GM18505 (cell line): ENCODE measurements around the gene MYO18B.

Source experiments
- ATAC-seq: cut with Tn5 transposase; IDR thresholded peaks from one replicate; pipeline ENCODE4 v1.9.1; 2021; ENCODE audit not compliant: unreplicated experiment
- POLR2A ChIP-seq: IDR thresholded peaks from 4 replicates; pipeline ENCODE4 v1.6.1; 2011; ENCODE audit warnings: borderline replicate concordance; ENCODE audit not compliant: insufficient read depth, insufficient read length; ENCODE audit errors: extremely low read depth

The MYO18B gene

DNA sequence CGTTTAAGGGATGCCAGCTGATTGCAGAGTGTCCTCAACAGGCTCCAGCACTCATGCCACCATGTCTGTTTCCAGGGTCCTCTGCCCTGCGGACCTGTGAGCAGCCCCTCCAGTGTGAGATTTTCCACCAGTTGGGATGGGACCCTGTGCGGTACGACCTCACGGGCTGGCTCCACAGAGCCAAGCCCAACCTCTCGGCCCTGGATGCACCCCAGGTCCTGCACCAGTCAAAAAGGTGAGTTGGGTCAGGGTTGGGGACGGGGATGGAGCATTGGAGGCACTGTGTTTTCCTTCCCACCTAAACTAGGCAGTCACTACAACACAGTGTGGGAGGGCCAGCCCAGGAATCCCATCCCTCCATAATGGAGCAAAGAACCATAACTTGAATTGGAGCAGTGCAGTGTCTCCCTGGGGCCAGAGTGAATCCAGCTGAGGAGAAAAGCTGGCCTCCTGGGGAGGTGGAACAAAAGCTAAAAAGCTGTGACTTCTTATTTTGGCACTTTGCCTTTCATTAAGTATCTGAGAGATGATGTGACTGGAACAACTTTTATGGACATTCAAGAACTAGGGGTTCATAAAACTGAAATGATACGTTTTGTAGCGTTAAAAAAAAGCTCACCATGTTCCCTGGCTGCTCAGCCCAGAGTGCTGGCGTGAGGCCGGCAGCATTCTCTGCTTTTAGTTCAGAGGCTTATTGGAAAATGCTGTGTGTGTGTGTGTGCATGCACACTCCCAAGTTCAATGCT lies 101.8 kb downstream of the MYO18B start:
- TF ChIP-seq POLR2A = no peak
- no peak for ATAC-seq

DNA sequence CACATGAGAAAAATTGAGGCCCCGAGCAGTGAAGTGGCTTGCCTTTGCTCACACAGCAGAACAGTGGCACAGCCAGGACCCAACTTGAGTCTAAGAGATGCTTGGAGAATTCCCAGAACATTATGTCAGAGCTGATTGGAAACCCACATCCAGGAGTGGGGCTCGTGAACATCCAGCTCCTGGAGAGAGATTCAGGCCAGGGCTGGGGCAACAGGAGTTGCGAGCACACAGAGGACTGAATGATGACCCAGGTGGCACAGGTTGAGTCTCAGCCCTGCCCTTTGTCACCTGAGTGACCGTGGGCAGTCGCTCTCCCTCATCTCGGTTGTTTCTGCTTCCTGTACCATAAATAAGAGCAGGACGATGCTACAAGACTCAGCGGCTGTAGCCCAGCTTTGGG lies 102.6 kb downstream of the MYO18B start:
- TF ChIP-seq POLR2A = no peak
- no peak for ATAC-seq

DNA sequence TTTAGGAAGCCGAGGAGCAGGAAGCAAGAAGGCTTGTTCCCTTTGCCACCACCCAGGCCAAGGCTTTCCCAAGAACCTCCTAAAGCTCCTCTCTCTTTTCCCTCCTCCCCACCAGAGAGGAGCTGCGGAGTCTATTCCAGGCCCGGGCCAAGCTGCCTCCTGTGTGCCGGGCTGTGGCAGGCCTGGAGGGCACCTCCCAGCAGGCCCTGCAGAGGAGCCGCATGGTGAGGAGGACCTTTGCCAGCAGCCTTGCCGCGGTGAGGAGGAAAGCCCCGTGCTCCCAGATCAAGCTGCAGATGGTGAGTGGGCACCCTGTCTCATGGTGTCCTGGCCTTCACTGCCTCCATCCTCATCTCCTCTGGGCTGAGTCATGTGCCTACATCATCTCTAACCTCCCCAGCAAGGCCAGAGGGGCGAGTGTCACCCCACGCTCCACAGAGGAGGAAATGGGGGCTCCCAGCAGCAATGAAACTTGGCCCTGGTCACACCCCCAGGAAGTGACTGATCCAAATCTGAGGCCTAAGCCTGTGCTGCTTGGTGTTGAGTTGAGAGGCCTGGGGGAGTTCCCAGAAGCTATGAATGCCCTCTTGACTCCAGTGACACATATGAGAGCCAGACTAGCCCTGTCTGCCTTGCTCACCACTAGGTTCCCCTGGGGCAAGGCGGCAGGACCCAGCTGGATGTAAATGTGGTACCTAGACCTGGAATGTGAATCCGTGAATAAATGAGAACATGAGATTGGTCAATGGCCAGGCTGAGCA lies 104.2 kb downstream of the MYO18B start:
- ATAC-seq = no peak
- no peak for TF ChIP-seq POLR2A

DNA sequence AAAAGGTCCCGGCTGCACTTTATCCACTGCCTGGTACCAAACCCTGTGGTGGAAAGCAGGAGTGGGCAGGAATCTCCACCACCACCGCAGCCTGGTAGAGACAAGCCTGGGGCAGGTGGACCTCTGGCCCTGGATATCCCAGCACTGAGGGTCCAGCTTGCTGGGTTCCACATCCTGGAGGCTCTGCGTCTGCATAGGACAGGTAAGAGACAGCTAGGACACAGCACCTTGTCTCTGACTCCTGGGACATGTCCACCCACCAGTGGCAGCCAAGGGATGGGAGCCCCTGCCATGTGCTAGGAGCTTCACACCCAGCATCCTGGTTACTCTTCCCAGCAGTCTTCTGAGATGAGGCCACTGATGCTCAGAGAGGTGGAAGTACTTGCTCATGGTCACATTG lies 105.5 kb downstream of the MYO18B start:
- TF ChIP-seq POLR2A = no peak
- ATAC-seq = no peak

DNA sequence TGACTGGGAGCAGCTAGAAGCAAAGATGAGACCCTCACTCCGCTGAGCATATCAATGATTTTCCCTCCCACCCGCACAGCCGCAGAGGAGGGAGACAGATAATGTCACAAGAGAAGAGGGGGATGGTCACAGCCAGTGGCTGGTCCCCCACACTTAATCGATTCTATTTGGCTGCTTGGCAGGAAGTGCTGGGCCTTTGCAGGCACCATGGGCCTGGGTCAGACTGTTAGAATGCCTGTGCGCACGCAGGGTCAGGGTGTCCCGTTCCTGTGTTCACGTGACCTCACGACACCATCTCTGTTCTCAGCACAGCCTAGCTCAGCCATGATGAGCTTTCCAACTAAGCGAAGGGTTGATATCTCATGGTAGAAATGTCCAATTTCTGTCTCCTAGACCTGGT lies 107.0 kb downstream of the MYO18B start:
- no peak for ATAC-seq
- no peak for TF ChIP-seq POLR2A

DNA sequence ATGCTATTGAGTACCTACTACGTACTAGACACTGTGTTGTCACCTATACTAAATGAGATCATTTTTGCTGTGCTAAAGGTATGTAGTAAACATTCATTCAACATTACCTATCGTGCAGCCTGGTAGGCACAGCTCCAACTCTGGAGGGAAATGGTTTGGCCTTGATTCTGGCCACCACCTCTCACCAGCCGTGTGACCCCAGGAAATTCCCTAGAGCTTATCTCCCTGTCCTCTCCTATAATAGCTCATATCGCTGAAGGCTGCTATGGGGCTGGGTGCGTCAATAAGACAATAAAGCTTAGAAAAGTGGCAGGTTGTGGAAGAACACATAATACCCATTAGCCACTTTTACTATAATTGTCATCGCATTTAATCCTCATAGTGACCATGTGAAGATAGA lies 107.5 kb downstream of the MYO18B start:
- ATAC-seq = no peak
- TF ChIP-seq POLR2A = no peak

DNA sequence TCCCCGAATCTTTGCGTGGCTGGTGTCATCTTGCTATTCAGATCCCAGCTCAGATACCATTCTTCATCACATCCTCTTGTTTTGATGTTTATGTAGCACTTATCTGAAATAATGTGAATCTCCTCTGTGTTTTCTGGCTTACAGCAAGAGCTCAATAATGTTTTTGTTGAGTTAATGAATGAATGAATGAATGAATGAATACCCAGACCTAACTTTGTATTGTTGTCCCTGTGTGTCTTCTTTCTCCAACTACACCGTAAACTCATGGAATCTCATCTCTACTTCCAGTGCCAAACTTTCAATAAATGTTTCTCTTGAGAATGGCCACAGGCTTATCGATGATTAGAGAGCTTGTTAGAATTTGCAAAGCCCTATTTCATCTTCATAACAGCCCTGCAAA lies 110.2 kb downstream of the MYO18B start:
- TF ChIP-seq POLR2A = no peak
- no peak for ATAC-seq

DNA sequence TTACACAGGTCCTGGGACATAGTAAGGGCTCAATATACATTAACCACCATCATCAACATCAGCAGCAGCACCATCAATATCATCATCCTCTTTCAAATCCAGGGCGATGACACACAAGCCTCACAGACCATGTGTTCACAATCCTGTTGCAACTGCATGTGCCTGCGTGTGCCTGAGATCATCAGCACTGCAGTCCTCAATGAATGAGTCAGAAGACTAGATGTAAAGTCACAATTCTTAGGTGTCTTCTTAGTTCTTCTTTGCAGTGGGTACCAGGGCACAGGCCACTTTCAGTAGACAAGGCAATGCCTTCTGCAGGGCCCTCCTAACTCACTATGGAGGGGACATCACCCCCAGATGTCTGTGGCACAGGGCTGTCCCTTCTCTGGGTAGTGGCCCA lies 111.1 kb downstream of the MYO18B start:
- no peak for ATAC-seq
- no peak for TF ChIP-seq POLR2A

DNA sequence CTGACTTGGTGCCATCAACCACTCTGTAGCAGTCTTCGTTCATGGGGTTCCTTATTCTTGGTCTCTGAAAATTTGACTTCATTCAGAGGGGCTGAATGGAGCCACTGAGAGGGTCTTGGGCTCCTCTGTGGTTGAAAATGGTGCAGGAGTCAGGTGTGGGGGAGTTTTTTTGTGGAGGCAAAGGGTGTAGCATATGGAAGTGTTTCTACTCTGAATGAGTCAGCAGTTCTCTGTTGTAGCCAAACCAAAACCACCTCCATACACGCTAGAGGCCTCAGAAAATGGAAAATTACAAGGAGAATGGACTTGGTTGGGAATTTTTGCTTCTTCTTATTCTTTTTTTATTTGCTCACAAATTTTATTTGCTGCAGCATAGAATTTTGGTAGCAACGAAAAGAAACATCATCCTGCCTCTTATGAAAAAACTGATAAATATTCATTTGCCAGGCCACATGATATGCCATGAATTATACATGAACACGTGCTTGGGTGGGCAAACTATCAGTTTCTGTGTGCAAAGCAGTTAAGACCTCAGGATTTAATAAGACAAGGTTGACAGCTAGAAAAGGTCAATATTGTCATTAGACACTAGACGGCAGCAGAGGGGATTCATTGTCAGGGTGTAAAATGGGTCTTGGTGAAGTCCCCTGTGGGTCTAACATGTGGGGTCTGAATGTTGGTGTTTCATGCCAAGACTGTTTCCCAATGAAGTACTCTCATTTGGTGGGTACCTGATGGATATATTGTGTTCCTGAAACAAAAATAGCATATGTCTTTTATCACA lies 111.7 kb downstream of the MYO18B start:
- no peak for TF ChIP-seq POLR2A
- ATAC-seq = no peak

DNA sequence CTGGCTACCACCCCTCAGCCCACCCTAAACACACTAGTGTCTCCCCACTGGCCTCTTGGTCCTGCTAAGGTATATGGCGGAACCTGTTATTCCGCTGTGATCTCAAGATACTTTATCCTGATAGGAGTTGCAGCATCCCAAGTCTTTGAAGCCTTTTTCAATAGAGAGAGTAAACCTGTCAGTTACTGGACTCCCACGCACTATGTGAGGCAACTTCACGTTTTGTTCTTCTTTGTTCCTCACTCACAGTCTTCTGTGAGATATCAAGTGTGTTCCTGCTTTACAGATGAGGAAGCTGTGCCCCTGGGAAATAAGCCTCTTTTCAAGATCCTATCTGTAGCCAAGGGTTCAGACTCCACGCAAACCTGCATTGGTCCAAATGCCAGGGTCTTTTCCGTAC lies 127.8 kb downstream of the MYO18B start:
- no peak for TF ChIP-seq POLR2A
- ATAC-seq = no peak

DNA sequence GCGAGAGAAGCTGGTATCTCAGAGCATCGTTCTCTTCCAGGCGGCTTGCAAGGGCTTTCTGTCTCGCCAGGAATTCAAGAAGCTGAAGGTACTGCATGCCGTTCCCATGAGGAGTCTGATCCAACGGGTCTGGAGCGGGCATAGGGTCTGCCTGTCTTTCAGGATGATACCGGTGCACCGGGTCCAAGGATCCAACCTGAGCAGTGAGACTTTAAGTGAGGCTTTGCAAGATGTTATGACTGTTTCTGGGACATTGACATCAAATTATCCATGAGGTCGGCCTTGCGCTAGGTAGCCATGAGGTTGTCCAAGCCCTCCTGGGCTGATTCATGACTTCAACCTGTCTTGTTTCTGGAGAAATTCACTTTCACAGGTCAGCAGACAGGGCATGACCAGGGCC lies 132.3 kb downstream of the MYO18B start:
- ATAC-seq = no peak
- TF ChIP-seq POLR2A = no peak

DNA sequence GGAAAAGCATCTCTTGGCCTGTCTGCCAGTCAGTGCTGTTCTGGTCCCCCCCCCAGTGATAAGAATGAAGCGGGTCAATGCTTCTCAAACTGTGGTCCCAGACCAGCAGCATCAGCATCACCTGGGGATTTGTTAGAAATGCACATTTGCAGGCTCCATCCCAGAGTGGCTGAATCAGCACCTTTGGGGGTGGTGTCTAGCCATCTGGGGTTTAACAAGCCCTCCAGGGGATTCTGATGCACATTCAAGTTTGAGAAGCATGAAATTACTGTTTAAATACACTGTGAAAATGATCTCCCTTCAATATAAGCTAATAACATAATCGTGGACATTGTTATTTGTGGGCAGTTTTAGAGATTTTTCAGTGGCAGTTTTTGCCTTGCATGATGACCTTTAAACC lies 133.5 kb downstream of the MYO18B start:
- no peak for TF ChIP-seq POLR2A

DNA sequence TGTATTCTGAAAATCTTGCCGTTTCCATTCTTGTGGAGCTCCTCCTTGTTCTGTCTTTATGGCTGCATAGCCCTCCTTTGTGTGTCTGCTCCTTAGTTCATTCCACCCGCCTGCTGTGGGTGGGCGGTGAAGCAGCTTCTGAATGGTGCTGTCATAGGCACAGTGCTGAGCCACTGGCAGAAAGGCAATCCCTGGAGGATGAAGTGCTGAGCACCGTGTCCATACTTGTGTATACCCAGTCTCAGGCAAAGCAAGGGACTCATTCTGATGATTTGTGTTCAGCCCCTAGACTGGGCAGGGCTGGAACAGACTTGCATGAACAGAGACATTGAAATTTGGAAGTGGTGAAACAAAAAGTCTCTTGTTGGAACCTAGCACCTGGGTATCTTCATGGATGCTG lies 134.9 kb downstream of the MYO18B start:
- TF ChIP-seq POLR2A = no peak
- ATAC-seq = no peak

More for the DNA sequence above, 133.5 kb downstream of the MYO18B start:
- ATAC-seq = no peak

DNA sequence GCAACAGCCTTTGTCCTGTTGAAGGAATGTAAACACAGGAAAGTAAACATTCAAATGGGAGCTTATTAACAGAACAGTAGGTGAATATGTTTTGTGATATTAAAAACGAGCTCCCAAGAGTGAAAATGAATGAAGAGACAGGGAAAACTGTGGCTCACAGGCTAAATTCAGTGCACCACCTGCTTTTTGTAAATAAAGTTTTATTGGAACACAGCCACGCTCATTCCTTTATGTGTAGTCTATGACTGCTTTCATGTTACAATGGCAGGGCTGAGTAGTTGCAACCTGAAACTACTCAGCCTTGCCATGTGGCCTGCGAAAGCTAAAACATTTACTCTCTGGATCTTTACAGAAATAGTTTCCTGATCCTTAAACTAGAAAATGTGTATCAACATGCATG lies 136.9 kb downstream of the MYO18B start:
- no peak for ATAC-seq
- no peak for TF ChIP-seq POLR2A

DNA sequence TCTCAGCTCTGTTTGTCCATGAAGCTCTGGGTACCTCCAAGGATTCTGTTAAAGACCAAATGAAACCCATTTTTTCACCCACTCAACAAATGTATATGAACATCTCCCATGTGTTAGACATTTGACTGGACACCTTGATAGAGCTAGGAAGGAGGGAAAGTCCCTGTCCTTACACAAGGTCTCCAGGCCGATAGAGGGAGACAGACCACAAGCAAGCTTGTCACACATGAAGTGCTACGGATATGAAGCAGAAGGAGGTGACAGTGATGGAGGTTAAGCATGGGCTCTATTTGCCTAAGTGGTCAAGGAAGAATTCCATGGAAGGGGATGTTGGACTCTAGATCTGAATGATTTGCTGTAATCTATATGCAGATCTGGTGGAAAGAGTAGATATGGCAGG lies 138.5 kb downstream of the MYO18B start:
- TF ChIP-seq POLR2A = no peak
- no peak for ATAC-seq
